GM21360 (cell line): ENCODE data around the gene PDE6H.

ENCODE experiments used
- ATAC-seq: cut with Tn5 transposase; IDR thresholded peaks from one replicate; pipeline ENCODE4 v1.9.1; 2021; ENCODE audit warnings: mild to moderate bottlenecking, moderate library complexity; ENCODE audit not compliant: unreplicated experiment

PDE6H gene

GRCh38 chr12:14999695-15000365 lies 27.0 kb downstream of the PDE6H start:
- no peak for ATAC-seq

DNA sequence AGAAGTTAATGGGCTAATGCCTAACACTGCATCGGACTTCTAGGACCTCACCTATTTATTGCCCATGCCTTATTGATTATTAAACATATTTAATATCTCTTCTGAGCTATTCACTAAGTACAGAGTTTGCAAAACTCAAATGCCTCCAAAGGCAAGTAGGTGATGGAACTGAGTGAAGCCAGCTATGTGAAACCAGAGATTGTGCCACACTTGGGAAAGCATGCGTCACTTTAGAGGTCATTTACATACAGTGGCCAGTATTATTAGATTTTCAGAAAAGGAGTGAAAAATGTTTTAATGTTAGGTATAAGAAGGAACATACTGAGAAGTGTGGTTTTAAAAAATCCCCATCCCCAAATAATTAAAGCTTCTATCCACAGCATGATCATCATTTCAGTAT lies 27.7 kb downstream of the PDE6H start:
- no peak for ATAC-seq

DNA sequence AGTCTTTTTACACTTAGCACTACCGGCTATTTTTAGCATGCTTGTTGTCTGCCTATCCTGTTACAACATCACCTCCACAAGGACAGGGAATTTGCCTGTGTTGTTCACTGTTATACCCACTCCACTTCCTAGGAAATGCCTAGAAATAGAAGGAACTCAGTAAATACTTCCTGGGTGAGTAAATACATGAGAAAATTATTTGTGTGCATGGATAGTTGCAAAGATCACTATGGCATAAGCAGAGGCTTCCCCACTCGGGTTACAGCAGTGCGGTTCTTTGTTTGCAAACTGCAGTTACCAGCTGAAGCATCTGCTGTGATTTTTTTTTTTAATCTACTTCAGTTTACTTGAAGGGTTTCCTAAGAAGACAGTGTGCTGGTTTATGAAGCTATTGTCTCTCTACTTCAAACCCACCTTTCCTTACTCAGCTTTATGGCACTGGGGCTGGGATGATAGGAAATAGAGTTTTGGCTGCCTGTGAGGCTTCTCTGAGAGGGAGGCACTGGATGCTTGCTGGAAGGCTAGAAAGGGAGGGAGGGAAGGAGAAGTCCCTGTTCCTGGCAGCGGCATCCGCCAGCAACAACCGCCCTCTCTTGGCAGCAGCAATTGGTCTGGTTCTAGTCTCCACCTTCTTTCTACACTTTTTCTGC lies 29.0 kb downstream of the PDE6H start:
- ATAC-seq: no peak

DNA sequence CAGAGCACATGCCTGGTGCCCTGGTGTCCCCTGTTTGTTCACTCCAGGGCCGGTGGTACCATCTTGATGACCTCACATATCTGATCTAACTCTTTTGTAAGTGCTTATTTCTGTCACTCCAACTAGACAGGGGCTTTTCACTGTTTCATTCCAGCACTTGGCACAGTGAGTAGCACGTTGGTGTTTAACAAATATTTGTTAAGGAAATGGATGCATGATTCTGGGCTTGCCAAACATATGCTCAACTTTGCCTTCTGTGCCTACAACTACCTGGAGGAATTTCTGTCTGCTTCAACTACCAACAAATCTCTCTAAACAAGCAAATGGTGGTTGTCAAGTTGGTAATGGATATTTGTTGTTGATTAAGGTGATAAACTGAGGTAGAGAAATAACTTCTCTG lies 31.6 kb downstream of the PDE6H start:
- ATAC-seq: no peak

DNA sequence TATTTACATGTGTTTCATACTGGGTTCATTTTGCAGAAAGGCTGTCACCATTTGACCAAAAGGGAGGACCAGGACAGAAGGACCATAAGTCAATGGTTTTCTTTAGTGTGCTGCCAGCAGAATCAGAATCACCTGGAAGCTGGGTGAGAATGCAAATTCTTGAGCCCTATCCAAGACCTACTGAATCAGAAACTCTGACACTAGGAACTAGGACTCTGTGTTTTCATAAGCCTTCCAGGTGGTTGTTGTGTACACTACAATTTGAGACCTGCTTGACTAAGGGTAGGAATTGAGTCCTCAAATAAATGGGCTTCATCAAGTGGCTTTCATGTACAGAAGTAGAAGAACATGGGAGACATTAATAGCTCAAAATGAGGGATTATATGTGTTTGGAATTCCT lies 32.2 kb downstream of the PDE6H start:
- no peak for ATAC-seq

- ATAC-seq: no peak
Measured at GRCh38 chr12:15007551-15007950, 34.7 kb downstream of the PDE6H start.

- peak; percentile 59 for ATAC-seq
Measured at GRCh38 chr12:15011162-15011561, 38.3 kb downstream of the PDE6H start.

- peak; percentile 63 for ATAC-seq
Measured at GRCh38 chr12:15013634-15014179, 40.9 kb downstream of the PDE6H start.

- ATAC-seq: no peak
Measured at GRCh38 chr12:15014708-15015107, 41.9 kb downstream of the PDE6H start.

- ATAC-seq: no peak
Measured at GRCh38 chr12:15015121-15015520, 42.3 kb downstream of the PDE6H start.

DNA sequence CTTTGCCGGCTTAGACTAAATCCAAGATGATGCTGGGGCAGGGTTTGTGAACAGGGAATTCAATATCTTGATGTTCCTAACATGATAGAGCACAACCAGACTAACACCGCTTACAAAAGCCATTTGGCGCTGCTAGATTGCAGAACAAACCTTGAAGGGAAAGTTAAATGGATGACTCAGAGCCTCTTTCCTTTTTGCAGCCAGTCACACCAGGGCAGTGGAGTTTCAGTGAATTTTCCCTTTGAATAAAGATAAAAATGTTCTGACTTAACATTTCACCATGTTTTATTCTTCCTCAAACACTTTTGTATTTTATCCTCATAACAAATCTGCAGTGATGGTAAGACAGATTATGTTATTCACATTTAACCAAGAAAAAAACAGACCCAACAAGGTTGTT lies 47.3 kb downstream of the PDE6H start:
- ATAC-seq: no peak
